ENCODE data around the gene APOBEC3B.

DNA sequence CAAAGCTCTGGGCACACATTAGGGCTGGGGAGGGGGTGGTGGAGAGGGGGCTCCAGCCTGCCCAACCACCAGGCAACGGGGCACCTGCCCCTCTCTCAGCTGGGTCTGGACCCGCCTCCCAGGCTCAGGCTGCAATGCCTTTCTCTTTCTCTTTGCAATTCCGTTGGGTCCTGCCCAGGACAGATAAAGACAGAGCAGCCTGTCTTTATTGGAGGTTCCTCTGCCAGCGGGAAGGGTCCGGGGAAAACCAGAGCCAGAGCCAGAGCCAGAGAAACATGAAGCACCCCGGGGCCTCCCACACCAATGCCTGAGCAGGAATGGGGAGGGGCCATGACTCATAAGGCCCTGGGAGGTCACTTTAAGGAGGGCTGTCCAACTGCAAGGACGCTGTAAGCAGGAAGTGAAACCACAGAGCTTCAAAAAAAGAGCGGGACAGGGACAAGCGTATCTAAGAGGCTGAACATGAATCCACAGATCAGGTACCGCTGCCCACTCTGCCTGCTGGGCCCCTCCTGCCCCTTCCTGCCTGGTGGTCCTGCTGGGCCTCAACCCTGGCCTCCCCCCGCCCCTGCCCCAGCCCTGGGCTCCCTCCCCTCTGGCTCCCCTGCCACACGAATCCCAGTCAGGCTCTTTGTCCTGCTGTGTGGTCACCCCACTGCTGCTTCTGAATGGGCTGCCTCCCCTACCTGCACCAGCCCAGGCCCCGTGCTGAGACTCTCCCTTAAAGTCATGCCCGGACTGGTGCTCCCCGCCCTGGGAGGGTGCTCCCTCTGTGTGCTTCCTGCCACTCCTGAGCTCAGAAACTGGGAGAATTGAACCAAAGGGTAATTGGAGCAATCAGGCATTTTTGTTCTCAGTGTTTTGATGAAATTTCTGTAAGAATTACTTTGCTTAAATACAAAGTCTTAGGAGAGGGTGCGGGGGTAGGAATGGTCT lies at the start of gene APOBEC3B:
- TF ChIP-seq FOXM1 (IDR thresholded peaks at IDR 0.05; ENCODE audit: borderline replicate concordance, low read depth), result 0 out of 2 replicates have a peak, but pooled peaks have one; percentile 26
- no peak for TF ChIP-seq TAF1 (IDR thresholded peaks at IDR 0.05; ENCODE audit: low read depth)

Measured in Ishikawa (cell line).